GM21515 (cell line): ENCODE data around the gene ACADSB.
A peak's percentile ranks its signal among the peaks of the same experiment; 100 is the strongest.

Experiments
- ATAC-seq: cut with Tn5 transposase; IDR thresholded peaks from one replicate; pipeline ENCODE4 v1.9.1; 2021; ENCODE audit not compliant: unreplicated experiment

ACADSB gene

DNA sequence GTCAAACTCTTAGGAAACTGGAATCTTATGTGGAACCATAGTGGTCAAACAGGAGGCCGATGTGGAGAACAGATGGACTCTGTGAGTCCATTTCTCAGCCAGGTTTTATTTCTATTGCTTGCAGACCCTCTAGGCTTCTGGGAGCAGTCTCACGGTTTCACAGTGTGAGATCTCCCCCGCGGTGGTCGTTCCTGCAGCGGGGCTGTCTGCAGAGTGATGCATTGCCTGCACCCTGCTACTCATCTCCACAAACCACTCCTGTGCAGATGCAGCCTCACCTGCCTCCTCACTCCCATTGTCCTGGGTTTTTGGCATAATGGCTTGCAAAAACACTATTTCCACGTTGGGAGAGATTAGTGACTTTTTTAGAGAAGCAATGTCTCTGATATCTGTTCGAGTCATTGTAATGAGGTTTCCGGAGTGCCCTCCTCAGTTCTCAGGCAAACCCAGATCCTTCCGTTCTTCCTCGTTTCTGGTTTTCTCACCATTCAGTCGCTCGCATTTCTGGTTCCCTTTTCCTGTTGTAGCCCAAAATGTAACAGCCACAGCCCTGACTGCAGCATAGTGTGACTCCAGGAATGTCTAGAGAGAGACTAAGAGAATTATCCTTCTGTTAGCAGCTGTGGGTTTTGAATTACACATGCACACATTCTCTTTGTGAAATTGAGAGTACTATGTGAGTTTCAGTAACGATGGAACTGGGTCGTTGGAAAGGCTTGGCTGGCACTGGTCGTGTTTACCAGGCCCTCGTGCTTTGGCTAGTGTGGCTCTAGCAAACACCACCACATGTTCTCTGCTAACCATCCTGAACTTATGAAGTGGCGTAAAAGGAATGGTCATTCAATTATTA, 30.2 kb downstream of the ACADSB start:
- ATAC-seq: no peak

DNA sequence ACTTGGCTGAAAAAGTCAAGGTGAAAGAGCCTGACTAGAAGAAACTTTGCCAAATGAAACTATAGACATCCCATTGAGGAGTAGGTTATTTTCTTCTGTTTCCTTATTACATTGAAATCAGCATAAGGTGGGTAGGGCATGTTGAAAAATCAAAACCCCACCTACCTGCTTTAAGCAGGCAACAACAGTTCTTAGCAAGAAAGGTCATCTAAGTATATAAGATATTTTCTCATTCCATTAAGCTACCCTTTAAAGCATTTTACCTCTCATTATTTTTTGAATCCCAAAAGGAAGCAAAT, 30.8 kb downstream of the ACADSB start:
- no peak for ATAC-seq

DNA sequence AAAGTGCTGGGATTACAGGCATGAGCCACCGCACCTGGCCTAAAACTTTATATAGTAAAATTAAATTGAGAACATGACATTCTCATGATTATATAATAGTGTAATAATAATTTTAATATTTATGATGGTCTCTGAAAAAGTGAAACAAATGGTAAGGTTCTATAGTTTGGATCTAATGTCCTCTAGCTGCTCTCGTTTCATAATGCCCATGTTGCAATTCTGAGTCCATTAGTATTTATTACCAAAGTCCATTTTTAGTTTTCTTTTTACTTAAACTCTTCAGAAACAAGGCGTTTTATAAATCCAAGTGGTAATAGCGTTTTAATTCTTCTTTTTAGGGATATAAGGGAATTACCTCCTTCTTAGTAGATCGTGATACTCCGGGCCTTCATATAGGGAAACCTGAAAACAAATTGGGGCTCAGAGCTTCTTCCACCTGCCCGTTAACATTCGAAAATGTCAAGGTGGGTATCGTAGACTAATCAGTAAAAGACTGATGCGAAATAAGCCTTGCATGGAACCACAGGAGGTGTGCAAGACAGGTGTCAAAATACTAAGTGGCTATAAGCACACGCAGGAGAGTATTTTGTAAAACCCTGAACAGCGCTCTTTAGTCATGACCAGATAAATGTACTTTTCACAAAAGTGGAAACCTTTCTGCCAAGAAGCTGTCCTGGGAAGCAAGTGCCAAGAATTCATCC, 34.1 kb downstream of the ACADSB start:
- no peak for ATAC-seq

DNA sequence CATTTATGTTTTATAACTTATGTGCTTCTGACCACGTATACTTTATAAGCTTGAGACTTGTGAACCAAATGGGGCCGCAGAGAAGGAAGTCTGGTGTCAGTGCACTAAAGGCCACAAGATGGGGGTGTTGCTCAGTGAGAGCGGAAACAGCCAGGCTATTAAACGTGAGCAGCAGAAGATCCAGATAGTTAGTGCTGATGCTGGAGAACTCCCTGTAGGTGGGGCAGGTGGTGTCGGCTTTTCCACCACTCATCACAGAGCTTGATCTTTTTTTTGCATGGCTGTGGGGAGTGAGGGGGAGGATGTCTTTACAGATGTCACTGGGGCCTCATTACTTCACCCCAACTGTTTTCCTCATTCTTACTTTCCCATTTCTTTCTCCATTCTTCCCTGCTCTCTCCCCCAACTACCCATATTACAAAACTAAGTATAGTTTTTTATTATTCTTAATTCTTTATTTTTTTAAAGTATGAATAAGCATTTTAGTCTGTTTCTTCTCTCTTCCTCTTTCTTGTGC, 34.7 kb downstream of the ACADSB start:
- ATAC-seq: peak; percentile 79

DNA sequence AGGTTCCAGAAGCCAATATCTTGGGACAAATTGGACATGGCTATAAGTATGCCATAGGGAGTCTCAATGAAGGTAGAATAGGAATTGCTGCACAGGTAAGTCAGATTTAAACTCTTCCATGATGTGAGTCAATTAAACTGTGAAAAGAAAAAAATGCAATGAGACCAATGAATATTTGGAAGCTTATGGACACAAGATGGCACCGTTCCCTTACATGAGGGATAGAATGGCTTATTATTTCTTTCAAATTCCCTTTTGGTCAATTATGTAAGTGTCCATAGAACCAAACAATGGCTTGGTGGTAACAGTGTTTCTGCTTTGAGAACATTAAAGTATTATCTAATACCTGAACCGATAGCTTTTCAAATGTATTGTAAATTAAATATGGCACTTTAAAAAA, 35.6 kb downstream of the ACADSB start:
- ATAC-seq: no peak

DNA sequence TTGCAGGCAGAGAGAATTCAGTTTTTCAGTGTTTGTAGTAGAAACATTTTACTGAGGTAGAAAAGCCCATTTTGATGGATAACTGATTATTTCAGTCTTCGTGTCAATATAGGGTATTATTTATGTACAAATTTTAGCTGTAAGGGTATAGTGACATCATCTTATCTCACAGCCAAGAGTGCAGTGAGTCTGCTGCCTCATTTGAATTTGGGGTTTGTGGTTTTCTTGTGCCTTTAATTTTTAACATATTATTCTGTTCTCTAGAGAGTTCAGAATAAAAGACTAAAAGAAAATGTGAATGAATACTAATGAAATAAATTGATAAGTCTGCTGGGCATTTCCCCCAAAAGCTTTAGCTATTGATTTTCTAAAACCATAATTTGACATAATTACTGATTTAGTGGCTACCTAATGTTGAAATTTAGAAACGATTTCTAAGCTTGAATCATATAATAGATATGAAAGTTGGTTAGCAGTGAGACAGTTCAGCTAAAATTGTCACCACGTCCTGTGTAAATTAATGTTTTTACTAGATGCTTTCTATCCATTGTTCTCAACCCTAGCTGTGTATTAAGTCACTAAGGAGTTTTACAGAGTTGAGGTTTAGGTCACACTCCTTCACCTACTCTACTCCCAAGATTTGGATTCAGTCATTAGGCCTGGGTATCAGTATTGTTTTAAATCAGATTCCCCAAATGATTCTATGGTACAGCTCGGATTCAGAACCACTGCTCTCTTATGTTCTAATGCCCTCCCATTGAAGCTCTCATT, 37.3 kb downstream of the ACADSB start:
- no peak for ATAC-seq

DNA sequence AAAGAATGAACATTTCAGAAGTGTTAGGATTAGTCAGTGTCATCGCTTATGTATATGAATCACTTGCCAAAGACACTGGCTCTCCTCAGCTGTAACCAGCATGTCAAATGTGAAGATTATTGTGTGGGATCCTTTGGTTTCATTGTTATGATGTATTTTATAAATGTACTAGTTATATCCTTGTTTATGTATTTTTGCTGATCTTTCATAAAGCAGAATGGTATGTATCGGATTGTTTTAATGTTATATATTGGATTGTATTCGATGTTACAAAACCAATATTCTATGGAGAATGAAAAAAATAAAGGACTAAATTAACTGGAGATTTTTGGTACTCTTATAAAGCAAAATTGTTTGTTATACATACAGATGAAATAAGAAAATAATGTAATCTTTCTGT, 49.2 kb downstream of the ACADSB start:
- ATAC-seq: no peak

DNA sequence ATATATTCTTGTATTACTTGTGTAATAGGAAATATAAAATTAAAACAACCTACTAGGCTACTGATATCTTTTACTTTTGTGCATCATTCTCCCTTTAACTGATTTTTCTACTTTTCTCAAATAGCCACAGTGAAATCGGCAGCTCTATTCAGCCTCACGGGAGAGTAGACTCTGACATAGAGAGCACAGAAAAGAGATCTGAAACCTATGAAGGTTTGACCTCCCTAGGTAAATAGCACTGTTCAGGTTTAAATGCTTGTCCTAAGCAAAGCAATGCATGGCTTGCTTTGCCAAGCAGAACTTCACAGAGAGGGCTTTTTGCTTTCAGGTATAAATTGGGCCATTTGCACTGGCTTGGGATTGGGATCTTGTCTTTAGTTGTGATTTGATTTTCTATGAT, 53.1 kb downstream of the ACADSB start:
- ATAC-seq: no peak

DNA sequence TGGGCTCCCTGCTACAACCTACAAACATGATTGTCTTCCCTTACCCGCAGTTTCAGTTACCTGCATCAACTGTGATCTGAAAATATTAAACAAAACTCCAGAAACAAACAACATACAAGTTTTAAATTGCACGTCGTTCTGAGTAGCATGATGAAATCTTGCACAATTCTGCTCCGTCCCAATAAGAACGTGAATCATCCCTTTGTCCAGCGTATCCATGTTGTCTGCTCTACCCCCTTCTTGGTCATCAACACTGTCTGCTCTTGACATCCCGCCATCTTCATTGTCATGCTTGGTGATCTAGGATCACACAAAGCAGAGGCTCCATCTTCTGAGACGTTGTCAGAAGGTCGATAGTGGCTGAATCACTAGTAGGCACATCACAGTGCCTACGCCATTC, 53.9 kb downstream of the ACADSB start:
- ATAC-seq: no peak

DNA sequence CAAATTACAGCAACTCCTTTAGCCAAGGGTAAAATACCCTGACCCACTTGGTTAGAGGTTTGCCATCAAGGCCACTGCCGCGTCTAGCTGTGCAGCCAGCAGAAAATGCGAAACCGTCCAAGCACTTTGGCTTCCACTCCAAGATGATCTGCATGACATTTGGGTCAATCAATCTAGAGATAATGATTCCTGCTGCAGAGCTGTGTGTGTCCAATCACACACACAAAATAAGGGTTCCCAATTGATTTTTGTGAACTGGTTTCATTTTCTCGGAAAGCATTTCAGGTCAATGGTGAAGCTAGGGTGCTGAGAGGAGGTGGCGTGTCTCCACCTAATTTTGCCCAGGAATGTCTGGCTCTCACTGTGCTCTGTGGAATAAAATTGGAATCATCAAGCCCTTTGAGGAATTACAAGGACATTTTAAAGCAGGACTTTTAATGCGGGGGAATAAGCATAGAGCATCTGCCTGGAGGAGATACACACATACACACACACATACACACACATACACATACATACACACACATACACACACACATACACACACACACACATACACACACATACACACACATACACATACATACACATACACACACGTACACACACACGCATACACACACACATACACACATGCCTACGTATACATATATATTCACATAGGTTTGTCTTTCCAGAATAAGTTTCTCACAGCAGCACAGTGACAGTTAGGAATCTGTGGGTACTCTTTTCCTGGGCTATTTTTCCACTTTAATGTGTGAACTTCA, 59.5 kb downstream of the ACADSB start:
- ATAC-seq: no peak

DNA sequence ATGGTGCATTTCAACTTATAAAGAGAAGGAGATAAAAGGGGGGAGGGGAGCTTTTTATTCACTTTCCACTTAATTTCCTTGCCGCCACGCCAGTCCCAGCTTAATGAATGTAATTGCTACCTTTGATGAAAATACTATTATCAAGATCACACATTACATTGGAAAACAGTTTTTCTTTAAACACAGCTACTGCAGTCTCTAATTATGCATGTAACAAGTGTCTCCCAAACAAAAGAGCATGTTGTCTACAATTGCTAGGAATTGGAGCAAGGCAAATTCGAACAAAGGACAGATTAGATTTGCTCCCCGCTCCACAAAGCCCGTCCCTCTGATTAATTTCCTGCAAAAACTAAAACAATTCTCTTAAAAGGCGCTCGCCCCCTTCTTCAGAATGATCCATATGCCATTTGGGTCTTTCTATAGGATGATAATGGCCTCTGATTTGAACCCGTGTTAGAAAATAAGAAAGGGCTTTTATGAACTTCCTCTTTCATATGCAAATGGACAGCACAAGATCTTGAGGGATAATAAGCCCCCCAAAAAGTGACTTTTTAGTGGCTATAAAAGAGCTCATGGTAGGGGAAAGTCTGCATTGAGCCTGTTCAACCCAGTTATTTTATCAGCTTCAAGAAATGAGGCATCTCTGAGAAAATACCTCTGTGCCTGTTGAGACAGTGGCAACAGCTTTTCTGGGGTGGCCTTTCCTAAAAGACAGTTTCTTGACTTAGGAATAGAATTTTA, 60.6 kb downstream of the ACADSB start:
- no peak for ATAC-seq

DNA sequence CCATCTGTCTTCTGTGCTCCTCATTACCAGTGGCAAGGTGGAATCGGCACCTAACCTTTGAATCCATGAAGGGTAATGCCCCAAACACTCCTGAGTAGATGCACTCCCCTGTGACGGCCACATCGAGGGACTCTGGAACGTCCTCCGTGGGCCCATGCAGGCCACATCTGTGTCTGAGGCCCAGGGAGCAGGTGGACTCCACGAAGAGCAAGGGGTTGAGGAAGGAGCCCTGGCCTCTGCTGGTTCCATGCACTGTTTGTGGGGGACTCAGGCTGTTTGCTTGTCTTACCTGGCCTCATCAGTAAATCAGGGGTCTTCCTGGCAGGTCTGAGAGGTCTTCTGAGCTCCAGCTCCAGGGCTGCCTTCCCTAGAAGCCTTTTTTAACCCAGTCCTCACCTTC, 64.4 kb downstream of the ACADSB start:
- no peak for ATAC-seq

DNA sequence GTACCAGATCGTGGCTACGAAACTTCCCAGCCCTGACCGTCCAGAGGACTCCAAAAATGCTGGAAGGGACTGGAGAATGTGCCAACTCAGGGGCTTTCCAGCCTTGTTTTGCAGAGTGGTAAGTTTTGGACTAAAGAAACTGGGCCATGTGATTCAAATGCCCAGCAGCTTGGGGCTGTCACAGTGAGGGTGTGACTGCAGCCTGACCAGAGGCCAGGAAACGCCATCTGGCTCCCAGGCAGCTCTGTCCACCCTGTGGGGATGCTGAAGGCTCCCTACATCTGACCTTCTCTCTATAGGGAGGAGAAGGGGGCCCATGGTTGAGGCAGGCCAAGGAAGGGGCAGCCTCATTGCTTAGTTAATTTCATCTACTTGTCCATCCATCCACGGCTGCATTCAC, 65.4 kb downstream of the ACADSB start:
- no peak for ATAC-seq

DNA sequence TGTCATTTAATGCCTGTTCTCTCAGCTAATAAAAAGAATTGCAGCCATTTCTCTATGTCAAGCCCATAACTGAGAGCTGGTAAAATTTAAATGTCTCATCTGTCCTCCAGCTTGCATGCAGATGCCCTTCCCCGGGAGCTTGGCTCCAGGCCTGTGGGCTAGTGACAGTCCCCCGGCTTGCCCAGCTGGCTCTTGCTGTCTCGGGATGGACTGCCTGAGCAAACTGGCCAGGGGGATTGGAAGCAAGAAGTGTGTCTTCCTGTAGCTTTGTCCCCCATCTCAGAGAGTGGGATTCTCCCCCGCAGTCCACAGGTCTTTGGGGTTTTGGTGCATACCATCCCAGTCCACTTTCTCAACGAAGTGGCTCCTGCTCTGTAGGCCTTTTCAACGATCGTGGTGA, 73.1 kb downstream of the ACADSB start:
- no peak for ATAC-seq

DNA sequence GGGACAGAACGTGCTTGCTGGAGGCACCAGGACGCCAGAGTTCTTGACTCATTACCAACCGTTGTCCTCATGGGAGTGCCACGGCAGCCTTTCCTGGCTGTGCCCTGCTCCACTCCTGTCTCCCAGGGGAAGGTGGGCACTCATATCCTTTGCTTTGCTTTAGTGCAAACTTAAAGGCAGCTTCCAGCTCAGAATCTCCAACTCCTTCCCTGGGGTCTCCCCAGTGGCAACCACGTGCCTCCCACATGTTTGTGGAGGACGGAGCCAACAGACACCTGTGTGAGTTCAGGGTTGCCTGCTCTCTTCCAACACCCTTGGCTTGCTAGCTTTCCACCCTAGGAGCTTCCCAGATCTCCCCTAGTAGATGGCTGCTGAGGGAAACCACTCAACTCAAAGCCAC, 75.0 kb downstream of the ACADSB start:
- ATAC-seq: no peak

DNA sequence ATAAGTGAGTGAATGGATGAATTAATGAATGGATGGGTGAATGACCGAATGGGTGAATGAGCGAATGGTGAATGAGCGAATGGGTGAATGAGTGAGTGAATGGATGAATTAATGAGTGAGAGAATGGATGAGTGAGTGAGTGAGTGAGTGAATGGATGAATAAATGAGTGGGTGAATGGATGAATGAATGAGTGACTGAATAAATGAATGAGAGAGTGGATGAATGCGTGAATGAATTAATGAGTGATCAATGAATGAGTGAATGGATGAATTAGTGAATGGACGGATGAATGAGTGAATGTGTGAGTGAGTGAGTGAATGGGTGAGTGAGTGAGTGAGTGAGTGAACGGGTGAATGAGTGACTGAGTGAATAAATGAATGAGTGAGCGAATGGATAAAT, 77.5 kb downstream of the ACADSB start:
- no peak for ATAC-seq

DNA sequence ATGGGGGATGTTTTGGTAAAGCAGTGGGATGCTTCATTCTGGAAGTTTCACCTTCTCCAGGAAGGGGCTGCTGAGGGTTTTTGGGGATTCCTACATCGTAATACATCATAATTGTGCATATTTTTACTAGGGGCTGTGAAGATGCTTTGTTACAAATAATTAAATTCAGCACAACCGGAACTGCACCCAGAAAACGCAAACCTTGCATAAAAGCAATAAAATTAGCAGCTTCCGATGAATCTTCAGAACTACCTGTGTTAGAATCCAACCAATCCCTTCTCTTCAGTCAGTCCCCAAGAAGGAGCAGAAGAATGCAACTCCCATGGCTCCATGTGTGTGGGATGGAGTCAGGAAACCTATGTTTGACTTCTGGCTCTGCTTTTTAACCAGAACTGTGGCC, 78.5 kb downstream of the ACADSB start:
- no peak for ATAC-seq

DNA sequence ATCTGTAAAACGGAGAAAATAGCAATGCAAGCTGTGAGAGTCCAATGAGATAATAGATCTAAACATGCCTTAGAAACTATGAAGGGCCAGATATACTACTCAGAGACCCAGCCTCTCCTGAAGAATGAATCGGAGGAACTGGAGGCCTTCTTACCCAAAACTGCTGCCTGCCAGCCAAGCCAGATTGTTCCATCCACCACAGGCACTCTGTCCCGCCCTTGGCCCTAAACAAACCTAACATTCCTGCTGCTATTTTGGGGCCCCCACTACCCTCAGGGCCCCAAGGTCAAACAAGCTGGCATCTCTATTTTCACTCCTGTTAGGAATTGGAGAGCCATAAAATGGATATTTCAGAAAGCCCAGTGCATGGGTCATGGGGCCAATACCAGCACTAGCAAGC, 79.0 kb downstream of the ACADSB start:
- no peak for ATAC-seq

DNA sequence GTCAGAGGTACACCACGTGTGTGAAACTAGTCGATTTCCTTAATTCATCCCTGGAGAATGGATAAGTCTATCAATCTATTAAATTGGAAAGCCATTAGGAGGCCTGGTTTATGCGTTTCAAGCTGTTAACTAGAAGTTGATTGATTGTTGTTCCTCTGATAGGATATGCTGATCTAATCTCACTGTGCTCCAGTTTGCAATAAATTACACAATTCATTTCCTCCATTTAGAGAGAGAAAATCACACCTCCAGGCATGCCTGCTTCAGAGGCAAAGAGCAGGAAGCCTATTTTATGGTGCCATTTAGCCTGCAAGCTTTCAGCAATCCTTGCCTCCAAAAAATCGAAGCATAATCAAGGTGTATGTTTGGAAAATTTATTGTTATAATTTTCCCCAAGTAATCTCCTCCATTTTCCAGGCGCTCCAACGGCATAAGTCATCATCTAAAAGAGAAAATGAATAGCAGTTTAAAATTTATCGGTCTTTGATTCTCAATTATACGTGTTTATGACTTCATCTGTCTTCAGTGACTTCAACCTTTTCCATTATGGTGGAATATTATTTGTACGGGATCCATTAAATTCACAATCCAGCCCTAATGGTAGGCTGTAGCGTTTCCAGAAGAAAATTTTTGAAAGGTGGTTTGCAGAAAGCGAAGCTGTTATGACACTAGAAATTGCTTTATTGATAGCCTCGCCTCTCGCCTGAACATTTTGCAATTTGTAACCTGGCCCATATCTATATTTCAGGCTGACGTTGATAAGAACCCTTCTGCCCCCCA, 84.0 kb downstream of the ACADSB start:
- no peak for ATAC-seq

DNA sequence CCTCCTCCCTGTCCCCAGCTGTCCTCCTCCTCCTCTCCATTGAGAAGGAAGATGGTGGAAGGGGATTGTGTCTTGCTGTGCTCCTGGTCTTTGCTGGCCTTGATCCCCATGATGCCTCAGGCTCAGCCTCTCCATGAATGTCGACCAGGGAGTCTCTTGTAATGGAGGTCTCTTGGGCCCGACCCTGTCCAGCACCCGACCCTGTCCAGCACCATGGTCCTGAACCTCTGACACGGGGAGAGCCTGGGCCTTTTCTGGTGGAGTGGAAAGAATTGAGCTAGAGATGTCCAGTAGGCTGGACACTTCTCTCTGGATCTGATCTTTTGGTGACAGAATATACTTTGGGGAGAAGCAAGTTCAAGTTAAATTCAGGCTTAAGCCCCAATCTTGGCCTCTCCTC, 84.7 kb downstream of the ACADSB start:
- no peak for ATAC-seq
